HEK293 (cell line): ENCODE data around the gene KRTAP19-7.

Source experiments
- BCL11A ChIP-seq: fragments of 450-650 bp; formaldehyde crosslinking; IDR thresholded peaks from 2 replicates; pipeline ENCODE4 v1.5.1; 2016; ENCODE audit warnings: low read depth, missing biosample characterization, missing genetic modification characterization
- PRDM1 ChIP-seq: fragments of 450-650 bp; formaldehyde crosslinking; IDR thresholded peaks from 2 replicates; pipeline ENCODE4; 2016; ENCODE audit warnings: missing biosample characterization, missing genetic modification characterization
- SP3 ChIP-seq: fragments of 450-650 bp; formaldehyde crosslinking; IDR thresholded peaks from 2 replicates; pipeline ENCODE4 v1.5.1; 2016; ENCODE audit warnings: missing biosample characterization, missing genetic modification characterization
- ZBTB17 ChIP-seq: fragments of 450-650 bp; formaldehyde crosslinking; IDR thresholded peaks from 2 replicates; pipeline ENCODE4 v1.5.1; 2016; ENCODE audit warnings: missing biosample characterization, missing genetic modification characterization
- ZFHX2 ChIP-seq: fragments of 450-650 bp; formaldehyde crosslinking; conservative IDR thresholded peaks from 2 replicates; pipeline ENCODE4 v1.5.1; 2016; ENCODE audit warnings: missing biosample characterization, missing genetic modification characterization
- ZNF677 ChIP-seq: fragments of 450-650 bp; IDR thresholded peaks from 2 replicates; pipeline ENCODE4 v1.5.0; 2018; ENCODE audit warnings: missing biosample characterization, mild to moderate bottlenecking, missing genetic modification characterization, moderate library complexity
- TF ChIP-seq, protein P1 (sequence below): fragments of 450-650 bp; formaldehyde crosslinking; IDR thresholded peaks from 2 replicates; pipeline ENCODE4 v1.5.1; 2016; ENCODE audit warnings: missing biosample characterization, missing genetic modification characterization
- TF ChIP-seq, protein P2 (sequence below): fragments of 450-650 bp; formaldehyde crosslinking; IDR thresholded peaks from 2 replicates; pipeline ENCODE4 v1.5.1; 2016; ENCODE audit warnings: missing biosample characterization, missing genetic modification characterization
- TF ChIP-seq, protein P3 (sequence below): fragments of 450-650 bp; formaldehyde crosslinking; IDR thresholded peaks from 2 replicates; pipeline ENCODE4 v1.5.1; 2016; ENCODE audit warnings: missing biosample characterization, missing genetic modification characterization
- TF ChIP-seq, protein P4 (sequence below): fragments of 450-650 bp; formaldehyde crosslinking; IDR thresholded peaks from 2 replicates; pipeline ENCODE4 v1.5.1; 2017; ENCODE audit warnings: missing biosample characterization, missing genetic modification characterization

DNA sequence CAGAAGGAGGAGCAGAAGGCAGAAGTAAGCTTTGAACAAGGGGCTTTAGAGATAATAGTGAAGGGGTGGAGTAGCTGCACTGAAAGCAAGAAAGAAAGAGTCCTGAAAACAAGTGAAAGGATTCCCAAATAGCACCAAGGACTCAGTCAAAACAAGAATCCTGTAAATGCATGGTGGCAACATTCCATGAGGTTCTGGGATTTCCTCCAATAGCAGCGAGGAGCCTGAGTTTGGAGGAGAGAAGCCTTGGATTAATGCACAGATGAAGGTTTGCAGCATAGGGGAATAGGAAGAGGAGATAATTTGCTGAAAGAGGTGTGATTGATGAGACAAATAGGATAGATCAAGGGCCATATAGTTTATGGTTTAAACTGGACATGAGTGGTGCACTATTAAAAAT is 18.2 kb upstream of the KRTAP19-7 start:
- TF ChIP-seq, protein P1, sequence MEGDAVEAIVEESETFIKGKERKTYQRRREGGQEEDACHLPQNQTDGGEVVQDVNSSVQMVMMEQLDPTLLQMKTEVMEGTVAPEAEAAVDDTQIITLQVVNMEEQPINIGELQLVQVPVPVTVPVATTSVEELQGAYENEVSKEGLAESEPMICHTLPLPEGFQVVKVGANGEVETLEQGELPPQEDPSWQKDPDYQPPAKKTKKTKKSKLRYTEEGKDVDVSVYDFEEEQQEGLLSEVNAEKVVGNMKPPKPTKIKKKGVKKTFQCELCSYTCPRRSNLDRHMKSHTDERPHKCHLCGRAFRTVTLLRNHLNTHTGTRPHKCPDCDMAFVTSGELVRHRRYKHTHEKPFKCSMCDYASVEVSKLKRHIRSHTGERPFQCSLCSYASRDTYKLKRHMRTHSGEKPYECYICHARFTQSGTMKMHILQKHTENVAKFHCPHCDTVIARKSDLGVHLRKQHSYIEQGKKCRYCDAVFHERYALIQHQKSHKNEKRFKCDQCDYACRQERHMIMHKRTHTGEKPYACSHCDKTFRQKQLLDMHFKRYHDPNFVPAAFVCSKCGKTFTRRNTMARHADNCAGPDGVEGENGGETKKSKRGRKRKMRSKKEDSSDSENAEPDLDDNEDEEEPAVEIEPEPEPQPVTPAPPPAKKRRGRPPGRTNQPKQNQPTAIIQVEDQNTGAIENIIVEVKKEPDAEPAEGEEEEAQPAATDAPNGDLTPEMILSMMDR (tag by site-specific recombination) = no peak
- TF ChIP-seq, protein P2, sequence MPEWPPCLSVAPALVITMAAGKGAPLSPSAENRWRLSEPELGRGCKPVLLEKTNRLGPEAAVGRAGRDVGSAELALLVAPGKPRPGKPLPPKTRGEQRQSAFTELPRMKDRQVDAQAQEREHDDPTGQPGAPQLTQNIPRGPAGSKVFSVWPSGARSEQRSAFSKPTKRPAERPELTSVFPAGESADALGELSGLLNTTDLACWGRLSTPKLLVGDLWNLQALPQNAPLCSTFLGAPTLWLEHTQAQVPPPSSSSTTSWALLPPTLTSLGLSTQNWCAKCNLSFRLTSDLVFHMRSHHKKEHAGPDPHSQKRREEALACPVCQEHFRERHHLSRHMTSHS = no peak
- no peak for TF ChIP-seq ZFHX2 (tag by site-specific recombination)
- TF ChIP-seq, protein P3, sequence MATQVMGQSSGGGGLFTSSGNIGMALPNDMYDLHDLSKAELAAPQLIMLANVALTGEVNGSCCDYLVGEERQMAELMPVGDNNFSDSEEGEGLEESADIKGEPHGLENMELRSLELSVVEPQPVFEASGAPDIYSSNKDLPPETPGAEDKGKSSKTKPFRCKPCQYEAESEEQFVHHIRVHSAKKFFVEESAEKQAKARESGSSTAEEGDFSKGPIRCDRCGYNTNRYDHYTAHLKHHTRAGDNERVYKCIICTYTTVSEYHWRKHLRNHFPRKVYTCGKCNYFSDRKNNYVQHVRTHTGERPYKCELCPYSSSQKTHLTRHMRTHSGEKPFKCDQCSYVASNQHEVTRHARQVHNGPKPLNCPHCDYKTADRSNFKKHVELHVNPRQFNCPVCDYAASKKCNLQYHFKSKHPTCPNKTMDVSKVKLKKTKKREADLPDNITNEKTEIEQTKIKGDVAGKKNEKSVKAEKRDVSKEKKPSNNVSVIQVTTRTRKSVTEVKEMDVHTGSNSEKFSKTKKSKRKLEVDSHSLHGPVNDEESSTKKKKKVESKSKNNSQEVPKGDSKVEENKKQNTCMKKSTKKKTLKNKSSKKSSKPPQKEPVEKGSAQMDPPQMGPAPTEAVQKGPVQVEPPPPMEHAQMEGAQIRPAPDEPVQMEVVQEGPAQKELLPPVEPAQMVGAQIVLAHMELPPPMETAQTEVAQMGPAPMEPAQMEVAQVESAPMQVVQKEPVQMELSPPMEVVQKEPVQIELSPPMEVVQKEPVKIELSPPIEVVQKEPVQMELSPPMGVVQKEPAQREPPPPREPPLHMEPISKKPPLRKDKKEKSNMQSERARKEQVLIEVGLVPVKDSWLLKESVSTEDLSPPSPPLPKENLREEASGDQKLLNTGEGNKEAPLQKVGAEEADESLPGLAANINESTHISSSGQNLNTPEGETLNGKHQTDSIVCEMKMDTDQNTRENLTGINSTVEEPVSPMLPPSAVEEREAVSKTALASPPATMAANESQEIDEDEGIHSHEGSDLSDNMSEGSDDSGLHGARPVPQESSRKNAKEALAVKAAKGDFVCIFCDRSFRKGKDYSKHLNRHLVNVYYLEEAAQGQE = no peak
- TF ChIP-seq, protein P4, sequence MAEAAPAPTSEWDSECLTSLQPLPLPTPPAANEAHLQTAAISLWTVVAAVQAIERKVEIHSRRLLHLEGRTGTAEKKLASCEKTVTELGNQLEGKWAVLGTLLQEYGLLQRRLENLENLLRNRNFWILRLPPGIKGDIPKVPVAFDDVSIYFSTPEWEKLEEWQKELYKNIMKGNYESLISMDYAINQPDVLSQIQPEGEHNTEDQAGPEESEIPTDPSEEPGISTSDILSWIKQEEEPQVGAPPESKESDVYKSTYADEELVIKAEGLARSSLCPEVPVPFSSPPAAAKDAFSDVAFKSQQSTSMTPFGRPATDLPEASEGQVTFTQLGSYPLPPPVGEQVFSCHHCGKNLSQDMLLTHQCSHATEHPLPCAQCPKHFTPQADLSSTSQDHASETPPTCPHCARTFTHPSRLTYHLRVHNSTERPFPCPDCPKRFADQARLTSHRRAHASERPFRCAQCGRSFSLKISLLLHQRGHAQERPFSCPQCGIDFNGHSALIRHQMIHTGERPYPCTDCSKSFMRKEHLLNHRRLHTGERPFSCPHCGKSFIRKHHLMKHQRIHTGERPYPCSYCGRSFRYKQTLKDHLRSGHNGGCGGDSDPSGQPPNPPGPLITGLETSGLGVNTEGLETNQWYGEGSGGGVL = no peak
- no peak for TF ChIP-seq PRDM1 (tag by site-specific recombination)
- TF ChIP-seq ZBTB17 (tag by site-specific recombination) = no peak
- no peak for TF ChIP-seq SP3
- TF ChIP-seq BCL11A (tag by site-specific recombination) = no peak
- no peak for TF ChIP-seq ZNF677 (tag by site-specific recombination)
